GM12878 (cell line): Measurements from ENCODE around the gene CACNA1S. TPM values are rescaled to one million over a fixed set of nuclear protein-coding genes. Genes with fewer than 3 reads are reported as not detected.

Experiments
- ATAC-seq: fragments of 200-7000 bp; cut with Tn5 transposase; 3 replicates; pipeline ENCODE4 v1.9.1; 2020; ENCODE audit warnings: mild to moderate bottlenecking, moderate library complexity
- BruUV-seq: library from RNA; stranded (reverse); fragments of 400-500 nt; replicated peaks from 2 replicates; lab custom pipeline; 2021; lab: Mats Ljungman, UMichigan
- CTCF ChIA-PET: fragments of 300-600 bp; sonication (Branson Sonifier 250); formaldehyde crosslinking; extraction: SDS; loops from one replicate; lab custom pipeline; 2021; ENCODE audit warnings: inconsistent platforms; lab: Yijun Ruan, JAX
- POLR2A ChIA-PET: fragments of 350-600 bp; formaldehyde crosslinking; extraction: SDS; loops from one replicate; lab custom pipeline; 2021; ENCODE audit warnings: inconsistent platforms; lab: Charles Lee
- RAD21 ChIA-PET: fragments of 300-600 bp; sonication (Branson Sonifier 250); formaldehyde crosslinking; loops from one replicate; lab custom pipeline; 2023; ENCODE audit warnings: antibody characterized with exemption; ENCODE audit not compliant: unreplicated experiment; lab: Charles Lee
- SMC1A ChIA-PET: fragments of 300-600 bp; sonication (Branson Sonifier 250); formaldehyde crosslinking; loops from one replicate; lab custom pipeline; 2023; ENCODE audit not compliant: unreplicated experiment, uncharacterized antibody; lab: Charles Lee
- DNase-seq: peaks from one replicate; pipeline ENCODE4 v3.0.0-alpha.2; 2011; ENCODE audit warnings: low read depth, low spot score
- FAIRE-seq: peaks from 3 replicates; lab custom pipeline; 2011; peaks lifted over from hg19 to GRCh38; lab: Jason Lieb, UNC
- H2AFZ ChIP-seq: 2 replicates; pipeline ENCODE4 v1.6.0; 2011; ENCODE audit warnings: low read depth, low read length, control low read depth; ENCODE audit not compliant: control insufficient read depth
- H3K27ac ChIP-seq: 2 replicates; pipeline ENCODE4 v1.5.1; 2011; ENCODE audit warnings: control low read depth; ENCODE audit not compliant: control insufficient read depth, insufficient read depth
- H3K27me3 ChIP-seq, 2 experiments: replicated peaks in 1 of 2; 2 replicates each; pipeline versions ENCODE4 v1.6.0 to v1.6.1; 2011; ENCODE audit warnings: low read length in 1 of 2; ENCODE audit not compliant: control insufficient read depth in 2 of 2, insufficient read depth in 2 of 2
- H3K36me3 ChIP-seq, 2 experiments: 2 replicates each; pipeline ENCODE4 v1.5.1; 2011; ENCODE audit warnings: low read length in 1 of 2; ENCODE audit not compliant: control insufficient read depth in 2 of 2, insufficient read depth in 2 of 2
- H3K4me1 ChIP-seq: 2 replicates; pipeline ENCODE4 v1.6.1; 2011; ENCODE audit warnings: mild to moderate bottlenecking, low read length, moderate library complexity, mixed read lengths; ENCODE audit not compliant: control insufficient read depth, insufficient read depth
- H3K4me2 ChIP-seq: 2 replicates; pipeline ENCODE4 v1.6.0; 2011; ENCODE audit warnings: control low read depth; ENCODE audit not compliant: control insufficient read depth, insufficient read depth
- H3K4me3 ChIP-seq: fragments of 200-600 bp; sonication (generic); 2 replicates; pipeline ENCODE4 v1.5.1; 2016
- H3K79me2 ChIP-seq: 2 replicates; pipeline ENCODE4 v1.6.0; 2011; ENCODE audit warnings: low read length; ENCODE audit not compliant: control insufficient read depth, insufficient read depth
- H3K9ac ChIP-seq: 2 replicates; pipeline ENCODE4 v1.8.0; 2011; ENCODE audit warnings: low read length, control low read depth, mixed read lengths; ENCODE audit not compliant: control insufficient read depth, insufficient read depth
- H3K9me3 ChIP-seq: replicated peaks from 3 replicates; pipeline ENCODE4 v1.5.1; 2011; ENCODE audit warnings: mild to moderate bottlenecking, low read length; ENCODE audit not compliant: control insufficient read depth, insufficient read depth
- H4K20me1 ChIP-seq: 2 replicates; pipeline ENCODE4 v1.6.0; 2011; ENCODE audit not compliant: control insufficient read depth, insufficient read depth
- CHD1 ChIP-seq: IDR thresholded peaks from 2 replicates; pipeline ENCODE4 v1.6.1; 2012; ENCODE audit warnings: low read depth, low read length, improper control_type of control experiment
- EP300 ChIP-seq, 2 experiments: fragments of 150-350 bp in 1 of 2; IDR thresholded peaks; 2 replicates each; pipeline ENCODE4 v1.6.1; 2011 to 2012; ENCODE audit warnings: low read depth in 2 of 2, low read length in 2 of 2, borderline replicate concordance in 1 of 2, improper control_type of control experiment in 1 of 2, inconsistent platforms in 1 of 2; ENCODE audit not compliant: control insufficient read depth in 1 of 2
- MXI1 ChIP-seq: fragments of 150-350 bp; IDR thresholded peaks from 2 replicates; pipeline ENCODE4 v1.6.1; 2011; ENCODE audit warnings: low read depth, mild to moderate bottlenecking, inconsistent platforms, low read length, improper control_type of control experiment
- RAD21 ChIP-seq: IDR thresholded peaks from 2 replicates; pipeline ENCODE4 v1.6.1; 2011; ENCODE audit warnings: mild to moderate bottlenecking, low read depth, low read length, moderate library complexity; ENCODE audit not compliant: insufficient read depth
- SMC3 ChIP-seq: IDR thresholded peaks from 2 replicates; pipeline ENCODE4 v1.6.1; 2011; ENCODE audit warnings: low read length, improper control_type of control experiment, borderline replicate concordance
- TCF3 ChIP-seq: IDR thresholded peaks from 2 replicates; pipeline ENCODE4 v1.6.1; 2012; ENCODE audit warnings: low read depth, mild to moderate bottlenecking, low read length, borderline replicate concordance; ENCODE audit not compliant: insufficient read depth
- ZSCAN29 ChIP-seq: fragments of 450-650 bp; IDR thresholded peaks from 2 replicates; pipeline ENCODE4 v1.6.1; 2017; ENCODE audit warnings: mild to moderate bottlenecking, moderate library complexity
- ZZZ3 ChIP-seq: IDR thresholded peaks from 2 replicates; pipeline ENCODE4 v1.6.1; 2011; ENCODE audit warnings: low read depth; ENCODE audit not compliant: control insufficient read depth, insufficient read length
- WGBS: methylation state at CpG from one replicate; pipeline ENCODE4 v1.1.6; 2016; ENCODE audit warnings: low lambda C conversion rate; ENCODE audit not compliant: insufficient replicate concordance, insufficient coverage; ENCODE audit errors: missing lambda C conversion rate; 5-methylcytosine and 5-hydroxymethylcytosine counted together
- in situ Hi-C: fragments of 300-500 bp; cut with MboI; formaldehyde crosslinking; loops from 9 replicates; pipeline ENCODE4 v1.14.3; 2018; ENCODE audit warnings: mixed read lengths
- intact Hi-C: fragments of 100-400 bp; cut with micrococcal nuclease; formaldehyde crosslinking; loops from one replicate; pipeline ENCODE4 v1.14.2; 2022; ENCODE audit not compliant: unreplicated experiment
- polyA plus RNA-seq, 11 experiments: library from polyadenylated mRNA; depleted of rRNA in 4 of 11; unstranded in 6 of 11; stranded (reverse) in 5 of 11; fragments of >200 nt; fragmentation: Nextera tagmentation in 4 of 11; fragmentation: Illumina TruSeq in 1 of 11; extraction: Ambion mirVana in 4 of 11; extraction: Trizol in 1 of 11; gene quantifications; 1 replicate in 1 of 11; 2 replicates in 10 of 11; pipeline versions ENCODE4 v1.2.1 to v1.2.3, GENCODE V29; 2011 to 2016; ENCODE audit warnings: inconsistent platforms in 2 of 11, missing spikeins in 2 of 11, low read depth in 1 of 11
- total RNA-seq, 4 experiments: library from RNA; depleted of rRNA in 3 of 4; stranded (reverse); fragments of >200 nt in 3 of 4; fragmentation: Illumina TruSeq in 1 of 4; extraction: Trizol in 1 of 4; gene quantifications; 2 replicates each; pipeline versions ENCODE4 v1.2.1 to v1.2.3, GENCODE V29; 2013 to 2021

The CACNA1S gene
- total and polyA plus RNA-seq, 10 of the 15 experiments (the other 5 are each of a cell fraction or from before 2014, with no cell fraction given) = under 0.01 to 0.04 (median 0.02) TPM; not detected in 6

DNA sequence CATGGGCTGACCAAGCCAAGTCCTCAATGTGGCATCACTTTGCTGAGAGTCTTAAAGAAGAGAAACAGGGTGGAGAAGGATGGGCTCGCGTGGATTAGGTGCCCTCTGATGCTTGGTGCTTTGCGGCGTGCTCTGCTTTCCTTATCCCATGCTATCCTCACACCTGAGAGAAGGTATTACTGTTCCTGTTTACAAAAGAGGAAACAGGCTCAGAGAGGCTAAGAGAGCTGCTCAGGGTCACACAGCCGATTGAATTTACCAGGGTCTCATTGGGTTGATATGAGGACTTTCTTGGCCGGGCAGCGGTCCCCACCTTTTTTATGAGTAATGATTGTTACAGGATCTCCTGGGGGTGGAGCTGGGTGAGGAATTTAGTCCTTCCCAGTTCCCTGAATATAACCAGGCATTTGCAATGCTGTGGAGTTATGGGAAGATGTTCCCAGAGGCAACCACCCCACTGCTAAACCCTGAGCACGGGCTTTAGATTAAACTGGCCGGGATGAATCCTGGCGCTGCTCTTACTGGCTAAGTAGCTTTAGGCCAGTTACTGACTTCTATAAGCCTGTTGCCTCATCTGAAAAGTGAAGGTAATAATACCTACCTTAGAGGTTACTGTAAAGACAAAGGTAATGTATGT lies 10.2 kb upstream of the CACNA1S start:
- ChIA-PET CTCF (interaction anchor here (1.0 to 1.6 kb wide), 4 partner anchors 37 to 563 kb away, joined by 3 to 4 read pairs (median 4); no protein-coding TSS in a partner anchor), RAD21 (no interaction called here), SMC1A (no interaction called here), POLR2A (no interaction called here)
- H3K36me3 ChIP-seq = no peaks in the 10 kb centered on the region
- H3K4me3 ChIP-seq = no peak overlapping the region
- DNase-seq (no peak), FAIRE-seq (no peak), ATAC-seq (no peak)
- no peak overlapping the region for H3K27ac ChIP-seq
- H4K20me1 ChIP-seq = no peaks in the 10 kb centered on the region
- no TSS peak for BruUV-seq
- no peak for TF ChIP-seq EP300 (IDR thresholded peaks at IDR 0.05; ENCODE audit: borderline replicate concordance in 1 of 2, control insufficient read depth in 1 of 2, low read depth in 2 of 2, low read length in 2 of 2)
- no peak for TF ChIP-seq TCF3
- no peak for TF ChIP-seq ZSCAN29
- TF ChIP-seq CHD1 = no peak
- no peak for TF ChIP-seq RAD21
- no peak for TF ChIP-seq ZZZ3
- TF ChIP-seq SMC3 = no peak
- no peak for TF ChIP-seq MXI1
- WGBS = 50% methylated on average over 10 of the region's 10 CpGs
- no peak overlapping the region for H2AFZ ChIP-seq
- H3K27me3 ChIP-seq = peaks cover 1 to 4% of the 10 kb centered on the region in 2 experiments; a peak in 3 of 4 replicates
- in situ Hi-C loops (no loop called here), intact Hi-C loops (no loop called here)
- H3K4me1 ChIP-seq = no peaks in the 10 kb centered on the region
- no peak overlapping the region for H3K9ac ChIP-seq
- H3K4me2 ChIP-seq = no peak overlapping the region
- no peaks in the 10 kb centered on the region for H3K9me3 ChIP-seq
- H3K79me2 ChIP-seq = no peaks in the 10 kb centered on the region
